Nephron (organoid): ENCODE data around the gene DSCAM.

ENCODE experiments used
- H3K27ac Mint-ChIP-seq, 3 experiments: 2 replicates each; pipeline ENCODE4 v1.8.0; 2020; ENCODE audit warnings: mixed read lengths in 3 of 3, mild to moderate bottlenecking in 2 of 3, moderate library complexity in 1 of 3
- H3K27me3 Mint-ChIP-seq: 2 replicates; pipeline ENCODE4 v1.8.0; 2021; ENCODE audit warnings: low read depth, mild to moderate bottlenecking, moderate library complexity, mixed read lengths
- H3K36me3 Mint-ChIP-seq: 2 replicates; pipeline ENCODE4 v1.8.0; 2020; ENCODE audit warnings: low read depth, mixed read lengths
- H3K4me1 Mint-ChIP-seq: 2 replicates; pipeline ENCODE4 v1.8.0; 2020; ENCODE audit warnings: mixed read lengths
- H3K4me3 Mint-ChIP-seq, 3 experiments: 2 replicates each; pipeline ENCODE4 v1.8.0; 2020; ENCODE audit warnings: mild to moderate bottlenecking in 3 of 3, mixed read lengths in 3 of 3, moderate library complexity in 2 of 3
- H3K9me3 Mint-ChIP-seq: 2 replicates; pipeline ENCODE4 v1.8.0; 2020; ENCODE audit warnings: mixed read lengths
- TF ChIP-seq, protein P1 (sequence below), 3 experiments: fragments of 200-600 bp; sonication (generic); IDR thresholded peaks; one replicate each; pipeline ENCODE4 v1.5.0; 2021; ENCODE audit warnings: antibody characterized with exemption in 3 of 3; ENCODE audit not compliant: unreplicated experiment in 3 of 3

DSCAM gene

DNA sequence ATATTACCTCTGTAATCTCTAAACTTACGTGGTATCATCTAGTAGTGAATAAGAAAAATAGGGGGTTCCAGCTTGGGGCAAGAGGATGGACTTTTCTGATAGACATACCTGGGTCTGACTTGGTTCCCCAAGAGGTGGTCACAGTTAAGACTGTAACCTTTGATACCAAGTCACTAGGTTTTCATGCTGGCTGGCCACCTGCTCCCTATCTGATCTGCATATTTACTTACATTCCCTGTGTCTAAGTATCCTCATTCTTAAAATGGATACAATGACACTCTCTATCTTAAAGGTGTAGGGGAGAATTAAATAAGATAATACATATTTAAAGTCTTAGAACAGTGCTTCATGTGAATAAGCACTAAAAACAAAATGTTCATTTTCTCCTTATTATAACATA is 312.1 kb downstream of the DSCAM start:
- no peaks in the 10 kb centered on the region for H3K9me3 Mint-ChIP-seq
- no peaks in the 10 kb centered on the region for H3K4me1 Mint-ChIP-seq
- TF ChIP-seq, protein P1, sequence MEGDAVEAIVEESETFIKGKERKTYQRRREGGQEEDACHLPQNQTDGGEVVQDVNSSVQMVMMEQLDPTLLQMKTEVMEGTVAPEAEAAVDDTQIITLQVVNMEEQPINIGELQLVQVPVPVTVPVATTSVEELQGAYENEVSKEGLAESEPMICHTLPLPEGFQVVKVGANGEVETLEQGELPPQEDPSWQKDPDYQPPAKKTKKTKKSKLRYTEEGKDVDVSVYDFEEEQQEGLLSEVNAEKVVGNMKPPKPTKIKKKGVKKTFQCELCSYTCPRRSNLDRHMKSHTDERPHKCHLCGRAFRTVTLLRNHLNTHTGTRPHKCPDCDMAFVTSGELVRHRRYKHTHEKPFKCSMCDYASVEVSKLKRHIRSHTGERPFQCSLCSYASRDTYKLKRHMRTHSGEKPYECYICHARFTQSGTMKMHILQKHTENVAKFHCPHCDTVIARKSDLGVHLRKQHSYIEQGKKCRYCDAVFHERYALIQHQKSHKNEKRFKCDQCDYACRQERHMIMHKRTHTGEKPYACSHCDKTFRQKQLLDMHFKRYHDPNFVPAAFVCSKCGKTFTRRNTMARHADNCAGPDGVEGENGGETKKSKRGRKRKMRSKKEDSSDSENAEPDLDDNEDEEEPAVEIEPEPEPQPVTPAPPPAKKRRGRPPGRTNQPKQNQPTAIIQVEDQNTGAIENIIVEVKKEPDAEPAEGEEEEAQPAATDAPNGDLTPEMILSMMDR (IDR thresholded peaks at IDR 0.05; ENCODE audit: unreplicated experiment in 3 of 3): no peak
- no peak overlapping the region for H3K27ac Mint-ChIP-seq
- no peak overlapping the region for H3K4me3 Mint-ChIP-seq
- H3K36me3 Mint-ChIP-seq: no peaks in the 10 kb centered on the region
- peaks cover 11% of the 10 kb centered on the region for H3K27me3 Mint-ChIP-seq

DNA sequence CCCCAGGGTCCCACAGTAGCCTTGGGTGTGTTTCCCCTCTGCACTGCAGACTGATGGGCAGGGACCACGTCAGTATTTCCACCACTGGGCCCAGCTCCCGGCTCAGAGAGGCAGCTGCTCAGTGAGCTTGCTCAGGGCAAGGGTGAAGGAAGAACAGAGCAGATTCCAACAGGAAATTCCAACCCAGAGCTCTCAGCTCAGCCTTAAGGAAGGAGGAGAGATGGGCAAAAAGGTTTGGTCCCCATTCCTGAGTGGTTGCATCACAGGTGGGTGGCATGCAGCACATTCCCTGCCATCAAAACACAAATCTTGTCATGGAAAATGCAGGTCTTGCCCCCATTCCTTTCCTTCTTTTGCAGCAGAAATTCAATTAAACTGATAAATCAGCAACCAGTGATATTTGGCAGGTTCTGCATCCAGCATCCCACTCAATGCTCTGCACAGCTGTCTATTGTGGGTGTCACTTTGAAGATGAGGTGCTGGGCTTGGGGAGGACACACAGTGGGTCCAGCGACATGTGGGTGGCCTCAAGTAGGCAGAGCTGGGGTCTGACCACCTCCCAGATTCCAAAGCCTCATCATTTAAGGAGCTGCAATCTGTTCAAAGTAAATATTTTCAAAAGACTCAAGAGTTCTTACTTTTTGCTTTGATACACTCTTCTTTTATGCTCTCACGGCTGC is 315.4 kb downstream of the DSCAM start:
- H3K4me3 Mint-ChIP-seq: no peak overlapping the region
- no peak overlapping the region for H3K27ac Mint-ChIP-seq
- peaks cover 12% of the 10 kb centered on the region for H3K9me3 Mint-ChIP-seq
- no peaks in the 10 kb centered on the region for H3K4me1 Mint-ChIP-seq
- H3K36me3 Mint-ChIP-seq: no peaks in the 10 kb centered on the region
- TF ChIP-seq, protein P1 (IDR thresholded peaks at IDR 0.05; ENCODE audit: unreplicated experiment in 3 of 3): no peak
- peaks cover 8% of the 10 kb centered on the region for H3K27me3 Mint-ChIP-seq

DNA sequence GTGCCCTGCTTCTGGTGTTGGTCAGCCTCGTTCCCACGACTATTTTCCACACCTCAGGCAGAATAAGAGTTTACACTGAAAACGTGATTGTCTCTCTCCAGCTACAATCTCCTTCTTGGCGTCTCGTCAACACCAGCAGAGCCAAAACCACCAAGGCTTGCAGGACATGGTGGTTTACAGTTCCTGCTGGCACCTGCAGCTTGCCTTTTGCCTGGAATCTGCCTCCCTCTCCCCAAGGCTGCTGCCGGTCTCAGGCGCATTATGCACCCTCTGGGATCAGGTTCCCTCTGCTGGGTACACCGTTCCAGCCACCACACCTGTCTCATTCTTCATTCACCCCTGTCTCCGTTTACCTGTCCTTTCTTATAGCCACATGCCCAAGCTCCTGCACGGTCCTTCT is 315.9 kb downstream of the DSCAM start:
- H3K36me3 Mint-ChIP-seq: no peaks in the 10 kb centered on the region
- H3K4me1 Mint-ChIP-seq: no peaks in the 10 kb centered on the region
- peaks cover 14% of the 10 kb centered on the region for H3K9me3 Mint-ChIP-seq
- H3K27ac Mint-ChIP-seq: no peak overlapping the region
- no peak overlapping the region for H3K4me3 Mint-ChIP-seq
- TF ChIP-seq, protein P1 (IDR thresholded peaks at IDR 0.05; ENCODE audit: unreplicated experiment in 3 of 3): no peak
- peaks cover 8% of the 10 kb centered on the region for H3K27me3 Mint-ChIP-seq

DNA sequence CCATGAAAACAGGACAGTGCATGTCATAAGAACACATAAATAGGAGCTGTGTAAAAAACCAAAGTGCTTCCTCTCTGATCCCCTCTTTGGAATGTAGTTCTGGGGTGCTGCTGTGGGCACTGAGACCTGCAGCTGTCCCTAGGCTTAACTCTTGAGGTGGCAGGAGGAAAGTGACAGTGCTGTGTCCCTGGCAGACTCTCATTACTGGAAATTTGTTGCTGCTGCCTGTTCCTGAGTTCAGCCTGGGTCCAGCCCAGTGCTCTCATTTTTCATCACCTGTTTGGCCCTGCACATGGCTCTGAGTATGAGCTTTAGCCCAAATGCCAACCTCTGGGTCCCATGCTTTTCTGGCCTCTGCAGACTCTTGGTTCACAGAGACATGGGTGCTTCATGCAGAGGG is 329.3 kb downstream of the DSCAM start:
- TF ChIP-seq, protein P1 (IDR thresholded peaks at IDR 0.05; ENCODE audit: unreplicated experiment in 3 of 3): no peak
- peaks cover 5% of the 10 kb centered on the region for H3K27me3 Mint-ChIP-seq

DNA sequence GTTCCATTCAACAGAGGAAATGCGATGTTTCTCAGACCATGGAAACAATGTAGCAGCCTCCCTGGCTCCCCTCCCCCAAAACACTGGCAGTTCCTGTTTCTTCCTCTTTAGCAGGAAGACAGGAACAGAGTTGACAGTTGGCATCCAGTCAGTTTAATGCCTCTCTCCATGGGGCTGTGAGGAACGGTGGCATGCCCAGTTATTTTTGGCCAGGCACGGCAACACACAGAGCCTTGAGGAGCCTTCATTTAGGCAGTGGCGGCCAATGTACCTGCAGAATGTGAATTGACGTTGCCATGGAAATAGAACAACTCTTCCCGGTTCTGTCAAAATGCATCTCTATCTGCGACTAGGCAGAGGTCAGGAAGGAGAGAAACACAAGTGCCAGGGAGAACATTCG is 330.6 kb downstream of the DSCAM start:
- Mint-ChIP-seq H3K4me1 (peaks cover 4% of the 10 kb centered on the region), H3K36me3 (no peaks in the 10 kb centered on the region), H3K27ac (no peak overlapping the region), H3K27me3 (peaks cover 5% of the 10 kb centered on the region), H3K4me3 (no peak overlapping the region), H3K9me3 (no peaks in the 10 kb centered on the region)
- TF ChIP-seq, protein P1 (IDR thresholded peaks at IDR 0.05; ENCODE audit: unreplicated experiment in 3 of 3): no peak

More for the DNA sequence above, 329.3 kb downstream of the DSCAM start:
- Mint-ChIP-seq H3K9me3 (no peaks in the 10 kb centered on the region), H3K4me3 (no peak overlapping the region), H3K36me3 (no peaks in the 10 kb centered on the region), H3K4me1 (peaks cover 4% of the 10 kb centered on the region), H3K27ac (no peak overlapping the region)

DNA sequence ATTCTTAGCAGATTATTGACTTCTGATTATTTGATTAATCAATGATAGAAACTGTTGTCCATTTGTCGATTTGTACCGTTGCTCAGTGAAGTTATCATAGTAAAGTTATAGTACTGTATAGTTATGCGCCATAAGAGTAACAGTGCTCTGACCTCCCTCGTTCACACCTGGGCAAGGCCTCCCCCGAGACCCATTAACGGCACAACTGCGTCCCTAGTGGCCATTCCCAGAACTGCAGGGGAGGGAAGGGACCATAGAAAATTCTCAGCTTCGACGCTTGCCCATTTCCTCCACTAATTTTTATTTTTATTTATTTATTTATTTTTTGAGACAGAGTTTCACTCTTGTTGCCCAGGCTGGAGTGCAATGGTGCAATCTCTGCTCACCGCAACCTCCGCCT is 334.4 kb downstream of the DSCAM start:
- Mint-ChIP-seq H3K27ac (no peak overlapping the region), H3K36me3 (no peaks in the 10 kb centered on the region), H3K9me3 (no peaks in the 10 kb centered on the region), H3K4me1 (peaks cover 4% of the 10 kb centered on the region), H3K4me3 (no peak overlapping the region), H3K27me3 (peaks cover 5% of the 10 kb centered on the region)
- TF ChIP-seq, protein P1 (IDR thresholded peaks at IDR 0.05; ENCODE audit: unreplicated experiment in 3 of 3): peak in 2 of 3 experiments; percentile 29 to 39
